SH-SY5Y (cell line): ENCODE data around the gene ZBTB47.

Experiments
- GATA2 ChIP-seq: IDR thresholded peaks from 2 replicates; pipeline ENCODE4 v1.6.1; 2011; ENCODE audit warnings: mild to moderate bottlenecking, low read depth, low read length
- GATA3 ChIP-seq: IDR thresholded peaks from 2 replicates; pipeline ENCODE4 v1.6.1; 2011; ENCODE audit warnings: low read depth, mild to moderate bottlenecking, low read length, moderate library complexity

DNA sequence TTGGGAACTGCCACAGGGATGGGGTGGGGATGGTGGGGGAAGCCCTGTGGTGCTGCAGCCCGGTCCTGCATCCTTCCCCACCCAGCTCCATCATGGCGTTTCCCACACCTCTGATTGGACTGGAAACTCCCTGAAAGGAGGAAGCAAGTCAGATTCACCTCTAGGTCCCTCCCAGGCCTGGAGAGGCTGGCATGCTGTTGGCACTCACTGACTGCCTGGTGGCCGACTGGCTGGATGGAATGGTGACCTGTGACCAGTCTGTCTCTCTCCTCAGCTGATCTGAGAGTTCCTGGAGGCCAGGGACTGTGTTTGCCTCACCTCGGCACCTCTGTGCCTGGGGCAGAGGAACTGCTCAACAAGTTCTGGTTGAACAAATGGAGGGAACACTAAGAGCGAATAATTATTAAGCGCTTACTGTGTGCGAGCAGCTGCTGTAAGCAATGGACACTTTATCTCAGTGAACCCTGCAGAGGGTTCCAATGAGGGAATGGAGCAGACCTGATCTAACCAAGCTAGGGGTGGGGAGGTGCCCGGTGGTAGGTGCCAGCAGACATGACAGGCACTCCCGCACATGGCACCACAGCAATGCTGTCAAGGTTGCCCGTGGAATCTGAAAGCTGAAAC, 52.6 kb downstream of the ZBTB47 start:
- TF ChIP-seq GATA2 (no peak), GATA3 (no peak)
